NT2/D1 (cell line): ENCODE measurements around the gene KRTAP13-3.

Experiments used
- SUZ12 ChIP-seq: IDR thresholded peaks from 2 replicates; pipeline ENCODE4 v1.6.1; 2011; ENCODE audit not compliant: insufficient read length, insufficient read depth; ENCODE audit errors: extremely low read depth
- ZNF274 ChIP-seq: IDR thresholded peaks from 2 replicates; pipeline ENCODE4 v1.6.1; 2011; ENCODE audit warnings: mild to moderate bottlenecking, low read depth, low read length

DNA sequence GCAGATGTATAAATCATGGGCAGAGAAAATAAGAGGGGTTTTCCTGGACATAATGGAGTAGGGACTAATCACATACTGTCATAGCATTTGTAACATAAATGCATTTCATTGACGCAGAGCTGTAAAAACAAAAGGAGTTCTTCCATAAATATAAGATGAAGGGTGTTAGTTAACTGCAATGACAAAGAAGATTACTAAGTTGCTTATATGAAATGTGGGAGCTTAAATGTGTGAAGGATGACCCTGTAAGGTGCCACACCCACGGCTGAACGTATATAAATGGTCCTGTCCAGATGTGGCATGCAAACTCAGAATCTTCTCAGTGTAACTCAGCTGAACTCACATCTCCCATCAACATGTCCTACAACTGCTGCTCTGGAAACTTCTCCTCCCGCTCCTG, 30.0 kb downstream of the KRTAP13-3 start, which contains the start of gene KRTAP13-1:
- TF ChIP-seq ZNF274 (no peak), SUZ12 (no peak)
